PC-3 (cell line): ENCODE results near the gene AMELX.

Source experiments
- CTCF ChIP-seq: fragments of 300-600 bp; sonication (generic); conservative IDR thresholded peaks from 2 replicates; pipeline ENCODE4 v1.5.1; 2017; ENCODE audit warnings: antibody characterized with exemption, low read depth, mild to moderate bottlenecking, low read length
- EZH2 ChIP-seq: fragments of 300-600 bp; sonication (generic); IDR thresholded peaks from one replicate; pipeline ENCODE4 v1.6.1; 2017; ENCODE audit warnings: antibody characterized with exemption, mild to moderate bottlenecking, low read length; ENCODE audit not compliant: unreplicated experiment
- EZH2phosphoT487 ChIP-seq: fragments of 300-600 bp; sonication (generic); IDR thresholded peaks from 2 replicates; pipeline ENCODE4 v1.6.1; 2018; ENCODE audit warnings: mild to moderate bottlenecking, antibody characterized with exemption, low read length, borderline replicate concordance

- no peak for TF ChIP-seq CTCF
- TF ChIP-seq EZH2, result no peak
- TF ChIP-seq EZH2phosphoT487, result no peak
These were observed 55.8 kb downstream of the AMELX start for GRCh38 chrX:11349020-11349419.
